Natural killer cell (primary cell): Measurements from ENCODE around the gene ARHGAP24. TPM values are rescaled to one million over a fixed set of nuclear protein-coding genes. Genes with fewer than 3 reads are reported as not detected.

ENCODE experiments used
- ATAC-seq, 3 donors: fragments of 150-1000 bp in 2 of 3; fragments of 200-7000 bp in 1 of 3; cut with Tn5 transposase; 1 replicate in 1 of 3; 2 replicates in 2 of 3; pipeline ENCODE4 v1.10.0; 2021; ENCODE audit warnings: mild to moderate bottlenecking in 2 of 3, moderate library complexity in 2 of 3
- DNase-seq, 2 donors: peaks; one replicate each; pipeline versions ENCODE4 v3.0.0 to v3.0.0-alpha.2; 2013 to 2021; ENCODE audit warnings: mixed read lengths in 1 of 2
- H3K27ac ChIP-seq: one replicate; pipeline ENCODE4 v1.5.1; 2013; ENCODE audit warnings: mild to moderate bottlenecking, low read length
- H3K27me3 ChIP-seq: one replicate; pipeline ENCODE4 v1.6.1; 2013; ENCODE audit warnings: low read length; ENCODE audit not compliant: control insufficient read depth, insufficient read depth
- H3K36me3 ChIP-seq: one replicate; pipeline ENCODE4 v1.6.1; 2013; ENCODE audit warnings: low read length; ENCODE audit not compliant: control insufficient read depth, insufficient read depth
- H3K4me1 ChIP-seq: one replicate; pipeline ENCODE4 v1.6.1; 2013; ENCODE audit warnings: low read length; ENCODE audit not compliant: control insufficient read depth, insufficient read depth
- H3K4me3 ChIP-seq: one replicate; pipeline ENCODE4 v1.5.1; 2013; ENCODE audit warnings: low read length
- H3K9me3 ChIP-seq: one replicate; pipeline ENCODE4 v1.6.1; 2013; ENCODE audit warnings: low read length; ENCODE audit not compliant: control insufficient read depth, insufficient read depth
- H3K27ac Mint-ChIP-seq, 2 donors: one replicate each; pipeline ENCODE4 v1.8.0; 2022; ENCODE audit warnings: mild to moderate bottlenecking in 2 of 2, mixed read lengths in 2 of 2, moderate library complexity in 1 of 2
- H3K27me3 Mint-ChIP-seq, 2 donors: one replicate each; pipeline ENCODE4 v1.8.0; 2022; ENCODE audit warnings: low read depth in 2 of 2, mixed read lengths in 2 of 2
- H3K36me3 Mint-ChIP-seq: one replicate; pipeline ENCODE4 v1.8.0; 2022; ENCODE audit warnings: mixed read lengths
- H3K4me1 Mint-ChIP-seq, 2 donors: one replicate each; pipeline ENCODE4 v1.8.0; 2022; ENCODE audit warnings: mixed read lengths in 2 of 2
- H3K4me3 Mint-ChIP-seq: one replicate; pipeline ENCODE4 v1.8.0; 2022; ENCODE audit warnings: mild to moderate bottlenecking, moderate library complexity, mixed read lengths
- H3K9me3 Mint-ChIP-seq, 2 donors: one replicate each; pipeline ENCODE4 v1.8.0; 2022; ENCODE audit warnings: mixed read lengths in 2 of 2
- CTCF ChIP-seq: fragments of 200-600 bp; IDR thresholded peaks from one replicate; pipeline ENCODE4 v1.8.0; 2022; ENCODE audit warnings: antibody characterized with exemption
- WGBS: methylation state at CpG from one replicate; pipeline ENCODE4 v1.1.7; 2013; ENCODE audit warnings: missing lambda C conversion rate; ENCODE audit not compliant: insufficient coverage; 5-methylcytosine and 5-hydroxymethylcytosine counted together
- intact Hi-C: fragments of 100-400 bp; cut with micrococcal nuclease; formaldehyde crosslinking; loops from one replicate; pipeline ENCODE4 v1.14.2; 2022
- total RNA-seq, 4 donors: library from RNA; stranded (reverse); fragments of 120-200 nt in 1 of 4; gene quantifications; one replicate each; pipeline versions ENCODE4 v1.2.3 to v1.2.4, GENCODE V29; 2013 to 2022

The ARHGAP24 gene
- total RNA-seq, 3 donors from 2014 or later (not counting 1 experiment from before 2014, with no cell fraction given): 1.7 to 3.6 (median 1.7) TPM

- Histone ChIP-seq H3K27me3 (no peaks in the 10 kb centered on the region), H3K9me3 (no peaks in the 10 kb centered on the region), H3K4me3 (no peak overlapping the region), H3K4me1 (no peaks in the 10 kb centered on the region), H3K36me3 (no peaks in the 10 kb centered on the region), H3K27ac (no peak overlapping the region)
- Mint-ChIP-seq H3K9me3 (peaks cover 5 to 6% of the 10 kb centered on the region in 2 donors), H3K27me3 (no peaks in the 10 kb centered on the region), H3K27ac (no peak overlapping the region), H3K36me3 (no peaks in the 10 kb centered on the region), H3K4me1 (no peaks in the 10 kb centered on the region), H3K4me3 (no peak overlapping the region)
- ATAC-seq (no peak), DNase-seq (no peak)
- intact Hi-C loops: no loop called here
- WGBS: 67% methylated on average over 1 of the region's 2 CpGs
- no peak for TF ChIP-seq CTCF
These were observed 287.6 kb downstream of the ARHGAP24 start for GRCh38 chr4:85762529-85762871.

- Histone ChIP-seq H3K27ac (no peak overlapping the region), H3K36me3 (no peaks in the 10 kb centered on the region), H3K9me3 (no peaks in the 10 kb centered on the region), H3K27me3 (no peaks in the 10 kb centered on the region), H3K4me3 (no peak overlapping the region), H3K4me1 (no peaks in the 10 kb centered on the region)
- Mint-ChIP-seq H3K4me3 (no peak overlapping the region), H3K27ac (no peak overlapping the region), H3K4me1 (no peaks in the 10 kb centered on the region), H3K27me3 (no peaks in the 10 kb centered on the region), H3K9me3 (peaks cover 2 to 6% of the 10 kb centered on the region in 2 donors), H3K36me3 (no peaks in the 10 kb centered on the region)
- WGBS: 0% methylated on average over 1 of the region's 2 CpGs
- ATAC-seq: no peak
- TF ChIP-seq CTCF: no peak
- intact Hi-C loops: no loop called here
- no peak for DNase-seq
These were observed 288.3 kb downstream of the ARHGAP24 start for GRCh38 chr4:85763202-85763601.

GRCh38 chr4:85767649-85768048 is 292.7 kb downstream of the ARHGAP24 start:
- Histone ChIP-seq H3K27ac (no peak overlapping the region), H3K4me1 (no peaks in the 10 kb centered on the region), H3K36me3 (no peaks in the 10 kb centered on the region), H3K9me3 (peaks cover 3% of the 10 kb centered on the region), H3K4me3 (no peak overlapping the region), H3K27me3 (no peaks in the 10 kb centered on the region)
- Mint-ChIP-seq H3K27ac (no peak overlapping the region), H3K4me1 (no peaks in the 10 kb centered on the region), H3K9me3 (peaks cover 2 to 3% of the 10 kb centered on the region in 2 donors), H3K27me3 (no peaks in the 10 kb centered on the region), H3K4me3 (no peak overlapping the region), H3K36me3 (no peaks in the 10 kb centered on the region)
- intact Hi-C loops: no loop called here
- no peak for TF ChIP-seq CTCF
- ATAC-seq: no peak
- no peak for DNase-seq
- 100% methylated on average over 1 of the region's 1 CpG for WGBS

- DNase-seq (no peak), ATAC-seq (no peak)
- H3K4me1 ChIP-seq: no peaks in the 10 kb centered on the region
- TF ChIP-seq CTCF: no peak
- no peaks in the 10 kb centered on the region for H3K27me3 ChIP-seq
- intact Hi-C loops: no loop called here
- Mint-ChIP-seq H3K4me1 (no peaks in the 10 kb centered on the region), H3K27me3 (no peaks in the 10 kb centered on the region), H3K36me3 (no peaks in the 10 kb centered on the region), H3K9me3 (peaks cover 2 to 8% of the 10 kb centered on the region in 2 donors), H3K4me3 (no peak overlapping the region), H3K27ac (no peak overlapping the region)
- no peak overlapping the region for H3K4me3 ChIP-seq
- 93% methylated on average over 2 of the region's 2 CpGs for WGBS
- no peaks in the 10 kb centered on the region for H3K36me3 ChIP-seq
- H3K27ac ChIP-seq: no peak overlapping the region
- H3K9me3 ChIP-seq: peaks cover 3% of the 10 kb centered on the region
These were observed 294.1 kb downstream of the ARHGAP24 start for GRCh38 chr4:85769009-85769408.
